IPS-18c (cell line): ENCODE measurements around the gene RIMBP2.

ENCODE experiments used
- H3K4me3 ChIP-seq: 2 replicates; pipeline ENCODE4 v1.7.0; 2013; ENCODE audit warnings: low read depth, mild to moderate bottlenecking, low read length, moderate library complexity; ENCODE audit not compliant: insufficient read depth
- H3K9me3 ChIP-seq: one replicate; pipeline ENCODE4 v1.6.1; 2013; ENCODE audit warnings: mild to moderate bottlenecking, low read length, moderate library complexity; ENCODE audit not compliant: control insufficient read depth, insufficient read depth

The RIMBP2 gene

DNA sequence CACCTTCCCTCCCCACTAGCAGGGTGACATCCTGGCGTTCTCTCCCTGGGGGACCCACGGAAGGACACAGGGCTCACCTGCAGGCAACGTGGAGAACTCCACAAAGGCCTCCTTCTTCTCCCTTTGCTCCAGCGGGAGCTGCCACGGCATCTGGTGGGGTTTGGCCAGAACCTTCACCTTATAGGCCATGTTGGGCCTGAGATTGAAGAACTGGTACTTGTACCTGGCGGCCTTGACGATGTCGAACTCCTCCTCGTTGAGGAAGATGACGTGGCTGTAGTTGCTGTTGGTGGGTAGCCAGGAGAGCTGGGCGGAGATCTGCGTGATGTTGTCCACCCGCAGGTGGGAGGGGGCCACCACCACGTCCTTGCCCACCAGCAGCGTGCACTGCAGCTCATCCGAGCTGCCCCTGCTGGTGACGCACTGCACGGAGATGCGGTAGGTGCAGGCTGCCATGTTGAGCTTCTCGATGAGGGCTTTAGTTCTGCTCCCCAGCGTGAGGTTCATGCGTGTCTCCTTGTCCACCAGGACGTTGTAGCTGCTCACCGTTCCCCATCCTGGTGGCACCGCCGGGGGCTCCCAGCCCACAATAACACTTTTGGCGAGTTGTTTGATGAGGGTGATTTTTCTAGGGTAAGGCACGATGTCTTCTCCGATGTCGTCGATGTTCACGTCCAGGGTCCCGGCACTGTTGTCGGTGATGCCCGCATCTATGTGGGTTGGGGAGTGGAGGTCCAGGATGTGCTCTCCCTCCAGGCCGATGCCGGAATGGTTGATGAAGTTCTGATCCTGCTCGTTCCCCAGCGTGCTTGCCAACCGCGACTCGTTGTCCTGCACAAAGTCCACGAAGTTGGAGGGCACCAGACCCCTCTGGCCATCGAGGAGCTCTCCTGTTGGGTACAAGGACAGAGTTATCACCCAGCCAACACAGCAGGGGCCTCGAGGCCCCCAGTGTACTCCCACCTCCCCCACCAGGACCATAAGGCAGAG lies 274.0 kb downstream of the RIMBP2 start:
- no peaks in the 10 kb centered on the region for H3K9me3 ChIP-seq
- H3K4me3 ChIP-seq = no peak overlapping the region

DNA sequence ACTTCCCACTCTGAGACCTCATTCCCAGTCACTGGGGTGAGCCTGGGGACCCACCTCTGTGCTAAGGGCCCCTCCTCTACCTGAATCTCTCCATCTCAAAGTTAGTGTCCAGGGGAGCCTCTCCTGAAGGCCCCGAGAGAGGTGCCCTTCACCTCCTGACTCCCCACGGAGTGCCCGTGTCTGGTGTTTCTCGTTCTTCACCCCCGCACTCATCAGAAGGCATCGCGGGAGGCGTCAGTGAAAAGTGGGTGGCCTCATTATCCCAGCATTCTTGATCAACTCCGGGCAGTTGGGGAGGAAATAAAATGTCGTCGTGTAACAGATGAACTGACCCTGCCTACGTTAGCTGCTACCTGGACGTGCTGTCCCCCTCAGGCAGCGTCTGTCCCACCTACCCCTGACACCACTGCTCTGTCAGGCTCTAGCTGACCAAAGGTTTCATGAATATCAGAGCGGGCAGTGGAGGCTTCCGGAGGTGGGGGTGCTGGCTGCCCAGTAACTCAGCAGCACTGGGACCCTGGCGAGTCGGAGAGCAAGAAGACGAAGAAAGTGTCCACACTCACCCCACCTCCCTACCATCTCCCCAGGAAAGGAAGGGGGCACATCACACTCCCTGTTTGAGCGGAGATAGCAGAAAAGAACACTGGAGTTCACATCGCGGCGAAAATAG lies 275.6 kb downstream of the RIMBP2 start:
- Histone ChIP-seq H3K4me3 (no peak overlapping the region), H3K9me3 (no peaks in the 10 kb centered on the region)

DNA sequence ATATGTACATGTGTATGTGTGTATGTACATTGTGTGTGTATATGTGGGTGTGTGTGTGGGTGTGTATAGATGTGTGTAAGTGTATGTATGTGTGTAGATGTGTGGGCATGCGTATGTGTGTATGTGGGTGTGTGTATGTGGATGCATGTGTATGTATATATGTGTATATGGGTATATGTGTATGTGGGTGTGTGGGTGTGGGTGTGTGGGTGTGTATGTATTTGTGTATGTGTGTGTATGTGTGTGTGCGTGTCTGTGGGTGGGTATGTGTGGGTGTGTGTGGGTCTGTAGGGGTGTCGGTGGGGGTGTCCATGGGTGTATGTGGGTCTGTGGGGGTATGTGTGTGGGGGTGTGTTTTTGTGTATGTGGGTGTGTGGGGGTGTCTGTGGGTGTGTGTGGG lies 276.8 kb downstream of the RIMBP2 start:
- no peak overlapping the region for H3K4me3 ChIP-seq
- H3K9me3 ChIP-seq = no peaks in the 10 kb centered on the region

- Histone ChIP-seq H3K4me3 (no peak overlapping the region), H3K9me3 (no peaks in the 10 kb centered on the region)
Observed at GRCh38 chr12:130438711-130439110, 277.4 kb downstream of the RIMBP2 start.

GRCh38 chr12:130438243-130438620 lies 277.9 kb downstream of the RIMBP2 start:
- Histone ChIP-seq H3K4me3 (no peak overlapping the region), H3K9me3 (no peaks in the 10 kb centered on the region)

- H3K9me3 ChIP-seq = no peaks in the 10 kb centered on the region
- H3K4me3 ChIP-seq = no peak overlapping the region
Observed at GRCh38 chr12:130437555-130438242, 278.4 kb downstream of the RIMBP2 start.

- no peaks in the 10 kb centered on the region for H3K9me3 ChIP-seq
- H3K4me3 ChIP-seq = no peak overlapping the region
Observed at GRCh38 chr12:130436741-130437501, 279.2 kb downstream of the RIMBP2 start.

GRCh38 chr12:130435826-130436225 lies 280.3 kb downstream of the RIMBP2 start:
- Histone ChIP-seq H3K9me3 (no peaks in the 10 kb centered on the region), H3K4me3 (no peak overlapping the region)

GRCh38 chr12:130435331-130435730 lies 280.8 kb downstream of the RIMBP2 start:
- no peaks in the 10 kb centered on the region for H3K9me3 ChIP-seq
- no peak overlapping the region for H3K4me3 ChIP-seq

- H3K9me3 ChIP-seq = no peaks in the 10 kb centered on the region
- H3K4me3 ChIP-seq = no peak overlapping the region
Observed at GRCh38 chr12:130434560-130434959, 281.5 kb downstream of the RIMBP2 start.

DNA sequence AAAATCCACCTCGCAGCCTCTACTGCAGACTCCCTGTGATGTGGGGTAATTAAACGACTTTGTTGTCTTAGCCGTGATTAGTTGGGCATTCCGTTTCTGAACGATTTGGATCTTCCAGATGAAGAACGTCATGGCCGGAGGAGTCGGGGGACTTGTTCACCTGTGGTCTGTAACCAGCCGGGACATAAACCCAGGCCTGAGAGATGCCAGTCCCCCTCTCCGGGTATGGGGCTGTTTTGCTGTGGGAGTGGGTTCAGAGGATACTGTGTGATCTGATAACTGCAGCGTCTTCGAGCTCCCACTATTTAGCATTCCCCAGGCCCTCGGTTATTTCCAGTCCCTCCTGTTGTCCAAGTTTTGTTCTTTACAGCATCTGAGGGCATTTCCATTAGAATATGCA lies 282.3 kb downstream of the RIMBP2 start:
- Histone ChIP-seq H3K4me3 (no peak overlapping the region), H3K9me3 (no peaks in the 10 kb centered on the region)

- no peak overlapping the region for H3K4me3 ChIP-seq
- no peaks in the 10 kb centered on the region for H3K9me3 ChIP-seq
Observed at GRCh38 chr12:130433411-130433810, 282.7 kb downstream of the RIMBP2 start.

GRCh38 chr12:130431176-130431575 lies 284.9 kb downstream of the RIMBP2 start:
- H3K4me3 ChIP-seq = no peak overlapping the region

DNA sequence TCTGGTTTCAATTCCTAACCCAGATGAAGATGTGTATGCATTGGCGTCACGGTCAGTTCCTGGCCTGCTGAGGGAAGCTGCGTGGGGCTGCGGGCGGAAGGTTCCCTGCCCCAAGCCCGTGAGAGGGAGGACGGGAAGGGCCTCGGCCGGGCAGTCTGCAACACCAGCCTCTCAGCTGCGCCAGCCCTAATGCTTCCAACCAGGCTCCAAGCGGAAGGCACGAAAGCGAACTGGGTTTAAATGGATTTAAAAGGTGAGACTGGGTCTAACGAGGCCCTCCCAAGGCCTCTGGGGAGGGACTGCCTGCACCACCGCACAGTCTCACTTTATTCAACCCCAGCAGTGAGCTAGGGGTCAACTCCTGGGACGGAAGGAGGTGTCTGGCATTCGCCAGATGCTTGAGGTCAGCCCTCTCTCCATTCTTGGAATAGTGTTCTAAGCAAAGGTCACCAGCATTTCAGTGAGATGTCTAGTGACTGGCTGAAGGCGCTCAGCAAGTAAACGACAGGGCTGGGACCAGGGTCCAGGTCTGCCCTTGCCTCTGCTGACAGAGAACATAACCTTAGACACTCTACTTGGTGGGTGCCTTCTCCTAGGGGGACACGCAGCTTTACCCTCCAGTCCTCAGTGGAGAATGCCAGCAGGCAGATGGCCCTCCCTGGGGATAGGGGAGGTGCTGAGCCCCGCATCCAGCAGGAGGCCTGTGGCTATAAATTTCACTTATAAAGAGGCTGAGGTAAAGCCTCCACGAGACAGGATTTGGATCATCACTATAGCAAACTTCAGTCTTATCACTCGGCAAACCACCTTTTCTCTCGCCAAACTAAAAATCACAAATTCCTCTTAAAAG lies 286.2 kb downstream of the RIMBP2 start:
- H3K9me3 ChIP-seq = no peaks in the 10 kb centered on the region

More at GRCh38 chr12:130431176-130431575, 284.9 kb downstream of the RIMBP2 start:
- H3K9me3 ChIP-seq = no peaks in the 10 kb centered on the region

DNA sequence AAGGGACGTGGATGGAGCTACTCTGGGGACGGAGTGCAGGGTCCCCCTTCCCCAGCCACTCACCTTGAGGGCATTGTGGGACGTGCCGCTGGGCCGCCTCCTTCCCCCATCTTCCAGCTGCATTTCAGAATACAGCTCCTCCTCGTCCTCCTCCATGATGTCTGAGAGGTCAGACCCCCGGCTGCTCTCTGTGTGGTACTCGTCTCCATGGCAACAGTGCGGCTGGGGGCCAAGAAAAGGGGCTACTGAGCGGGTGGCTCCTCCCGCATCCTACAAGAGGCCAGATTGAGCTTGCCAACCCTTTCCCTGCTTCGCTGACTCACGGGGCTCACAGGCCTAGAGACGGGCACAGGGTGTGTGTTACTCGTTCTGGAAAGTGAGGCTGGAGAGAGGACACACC lies 288.0 kb downstream of the RIMBP2 start:
- Histone ChIP-seq H3K9me3 (no peaks in the 10 kb centered on the region), H3K4me3 (no peak overlapping the region)

More for the DNA sequence above, 286.2 kb downstream of the RIMBP2 start:
- H3K4me3 ChIP-seq = no peak overlapping the region

GRCh38 chr12:130427381-130427887 lies 288.7 kb downstream of the RIMBP2 start:
- Histone ChIP-seq H3K4me3 (no peak overlapping the region), H3K9me3 (no peaks in the 10 kb centered on the region)
